ENCODE measurements around the gene PRKD1.

PRKD1 gene

GRCh38 chr14:29643433-29644211, 284.0 kb downstream of the PRKD1 start:
- TF ChIP-seq, protein P1, sequence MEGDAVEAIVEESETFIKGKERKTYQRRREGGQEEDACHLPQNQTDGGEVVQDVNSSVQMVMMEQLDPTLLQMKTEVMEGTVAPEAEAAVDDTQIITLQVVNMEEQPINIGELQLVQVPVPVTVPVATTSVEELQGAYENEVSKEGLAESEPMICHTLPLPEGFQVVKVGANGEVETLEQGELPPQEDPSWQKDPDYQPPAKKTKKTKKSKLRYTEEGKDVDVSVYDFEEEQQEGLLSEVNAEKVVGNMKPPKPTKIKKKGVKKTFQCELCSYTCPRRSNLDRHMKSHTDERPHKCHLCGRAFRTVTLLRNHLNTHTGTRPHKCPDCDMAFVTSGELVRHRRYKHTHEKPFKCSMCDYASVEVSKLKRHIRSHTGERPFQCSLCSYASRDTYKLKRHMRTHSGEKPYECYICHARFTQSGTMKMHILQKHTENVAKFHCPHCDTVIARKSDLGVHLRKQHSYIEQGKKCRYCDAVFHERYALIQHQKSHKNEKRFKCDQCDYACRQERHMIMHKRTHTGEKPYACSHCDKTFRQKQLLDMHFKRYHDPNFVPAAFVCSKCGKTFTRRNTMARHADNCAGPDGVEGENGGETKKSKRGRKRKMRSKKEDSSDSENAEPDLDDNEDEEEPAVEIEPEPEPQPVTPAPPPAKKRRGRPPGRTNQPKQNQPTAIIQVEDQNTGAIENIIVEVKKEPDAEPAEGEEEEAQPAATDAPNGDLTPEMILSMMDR (IDR thresholded peaks at IDR 0.05; ENCODE audit: control extremely low read depth, extremely low read depth, low read depth, missing control alignments) = no peak
- DNase-seq (ENCODE audit: extremely low spot score) = no peak
- POLR2A ChIA-PET = no interaction called here
- CTCF ChIA-PET = interaction anchor here (0.8 kb wide), 1 partner anchor 36 kb away, joined by 3 read pairs; no protein-coding TSS in a partner anchor

DNA sequence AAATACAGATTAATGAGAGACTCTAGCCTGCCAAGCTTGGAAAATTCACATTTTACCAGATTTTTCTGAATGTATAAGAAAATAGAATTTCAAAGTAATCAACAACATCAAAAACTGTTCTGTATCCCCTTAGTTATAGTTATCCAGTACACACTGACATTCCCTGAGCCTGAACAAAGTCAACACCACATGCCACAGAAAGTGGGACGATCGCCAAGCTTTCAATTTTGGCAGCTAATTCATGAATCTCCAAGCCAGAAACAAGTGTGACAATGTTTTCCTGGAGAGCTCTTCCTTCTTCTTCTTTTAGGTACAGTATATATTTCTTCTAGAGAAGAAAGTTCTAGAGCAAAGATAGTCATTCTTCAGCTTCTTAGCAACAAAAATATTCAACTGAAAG, 290.2 kb downstream of the PRKD1 start:
- no peak for DNase-seq (ENCODE audit: extremely low spot score)
- ChIA-PET POLR2A (no interaction called here), CTCF (interaction anchor here (0.8 to 1.6 kb wide), 2 partner anchors 9 to 19 kb away, joined by 3 read pairs; no protein-coding TSS in a partner anchor)
- TF ChIP-seq, protein P1 (IDR thresholded peaks at IDR 0.05; ENCODE audit: control extremely low read depth, extremely low read depth, low read depth, missing control alignments) = no peak

- TF ChIP-seq, protein P1 (IDR thresholded peaks at IDR 0.05; ENCODE audit: control extremely low read depth, extremely low read depth, low read depth, missing control alignments) = no peak
- ChIA-PET CTCF (interaction anchor here (0.8 to 1.6 kb wide), 2 partner anchors 8 to 19 kb away, joined by 3 read pairs; no protein-coding TSS in a partner anchor), POLR2A (no interaction called here)
- DNase-seq (ENCODE audit: extremely low spot score) = no peak
Measured at GRCh38 chr14:29636870-29637269, 290.8 kb downstream of the PRKD1 start.

DNA sequence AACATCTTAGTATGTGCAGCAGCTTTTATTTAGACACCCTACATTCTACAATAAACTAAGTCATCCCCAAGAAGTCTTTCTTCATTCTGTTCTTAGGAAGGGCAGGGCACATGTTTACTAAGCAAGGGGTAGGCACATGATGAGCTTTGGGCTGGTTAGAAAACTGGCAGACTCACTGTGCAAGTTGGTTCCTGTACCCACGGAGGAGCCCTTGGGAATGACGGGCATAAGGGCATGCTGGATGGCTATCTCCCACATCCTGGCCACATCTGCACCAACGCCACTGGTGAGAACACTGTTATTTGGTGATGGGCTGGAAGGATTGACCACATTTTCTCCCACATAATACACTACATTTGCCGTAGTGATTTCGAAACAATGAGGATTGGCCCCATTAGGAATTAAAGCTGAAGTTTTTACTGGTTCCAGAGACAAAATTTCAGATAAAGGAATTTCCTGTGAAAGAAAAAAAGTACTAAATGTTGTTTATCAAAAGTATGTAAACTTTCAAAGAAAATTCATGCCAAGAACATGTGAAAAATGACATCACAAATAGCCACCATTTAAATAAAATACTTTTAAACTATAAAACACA, 297.0 kb downstream of the PRKD1 start:
- TF ChIP-seq, protein P1 (IDR thresholded peaks at IDR 0.05; ENCODE audit: control extremely low read depth, extremely low read depth, low read depth, missing control alignments) = no peak
- ChIA-PET POLR2A (no interaction called here), CTCF (interaction anchor here (1.0 to 1.2 kb wide), 2 partner anchors 12 to 20 kb away, joined by 3 read pairs; no protein-coding TSS in a partner anchor)
- no peak for DNase-seq (ENCODE audit: extremely low spot score)

DNA sequence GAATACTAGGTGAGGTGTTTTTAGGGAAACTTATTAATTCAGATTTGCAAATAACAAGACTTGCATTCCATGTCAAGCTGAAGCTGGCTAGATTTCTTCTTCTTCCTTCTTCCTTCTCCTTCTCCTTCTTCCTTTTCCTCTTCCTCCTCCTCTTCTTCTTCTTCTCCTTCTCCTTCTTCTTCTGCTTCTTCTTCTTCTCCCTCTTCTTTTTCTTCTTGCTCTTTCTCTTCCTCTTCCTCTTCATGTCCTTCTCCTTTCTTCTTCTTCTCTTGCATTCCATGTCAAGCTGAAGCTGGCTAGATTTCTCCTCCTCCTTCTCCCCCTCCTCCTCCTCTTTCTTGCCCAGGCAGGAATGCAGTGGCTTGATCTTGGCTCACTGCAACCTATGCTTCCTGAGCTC, 297.8 kb downstream of the PRKD1 start:
- TF ChIP-seq, protein P1 (IDR thresholded peaks at IDR 0.05; ENCODE audit: control extremely low read depth, extremely low read depth, low read depth, missing control alignments) = no peak
- ChIA-PET CTCF (interaction anchor here (1.0 to 1.2 kb wide), 2 partner anchors 11 to 21 kb away, joined by 3 read pairs; no protein-coding TSS in a partner anchor), POLR2A (no interaction called here)
- no peak for DNase-seq (ENCODE audit: extremely low spot score)

- POLR2A ChIA-PET = no interaction called here
- CTCF ChIA-PET = no interaction called here
- TF ChIP-seq, protein P1 (IDR thresholded peaks at IDR 0.05; ENCODE audit: control extremely low read depth, extremely low read depth, low read depth, missing control alignments) = no peak
- no peak for DNase-seq (ENCODE audit: extremely low spot score)
Measured at GRCh38 chr14:29627137-29627536, 300.5 kb downstream of the PRKD1 start.
